Neural cell (in vitro differentiated cells): ENCODE results near the gene PTPRN2.

Experiments used
- EP300 ChIP-seq: fragments of 450-650 bp; conservative IDR thresholded peaks from 2 replicates; pipeline ENCODE4 v1.6.1; 2014; ENCODE audit warnings: antibody characterized with exemption, mild to moderate bottlenecking, moderate library complexity; ENCODE audit not compliant: poor library complexity, severe bottlenecking
- EZH2 ChIP-seq: fragments of 200-600, 300-800 bp; shearing (Covaris generic), sonication (generic); IDR thresholded peaks from 2 replicates; pipeline ENCODE4 v1.6.1; 2014; ENCODE audit warnings: antibody characterized with exemption, low read length, borderline replicate concordance, mild to moderate bottlenecking; ENCODE audit not compliant: insufficient read depth, poor library complexity, severe bottlenecking
- POLR2AphosphoS5 ChIP-seq: IDR thresholded peaks from 2 replicates; pipeline ENCODE4 v1.6.1; 2012
- RAD21 ChIP-seq: fragments of 450-650 bp; conservative IDR thresholded peaks from 2 replicates; pipeline ENCODE4 v1.6.1; 2014; ENCODE audit warnings: antibody characterized with exemption, mild to moderate bottlenecking, moderate library complexity
- TF ChIP-seq, protein P1 (sequence below): fragments of 450-650 bp; IDR thresholded peaks from 2 replicates; pipeline ENCODE4 v1.5.1; 2014; ENCODE audit warnings: antibody characterized with exemption, mild to moderate bottlenecking, moderate library complexity; ENCODE audit not compliant: poor library complexity, severe bottlenecking

DNA sequence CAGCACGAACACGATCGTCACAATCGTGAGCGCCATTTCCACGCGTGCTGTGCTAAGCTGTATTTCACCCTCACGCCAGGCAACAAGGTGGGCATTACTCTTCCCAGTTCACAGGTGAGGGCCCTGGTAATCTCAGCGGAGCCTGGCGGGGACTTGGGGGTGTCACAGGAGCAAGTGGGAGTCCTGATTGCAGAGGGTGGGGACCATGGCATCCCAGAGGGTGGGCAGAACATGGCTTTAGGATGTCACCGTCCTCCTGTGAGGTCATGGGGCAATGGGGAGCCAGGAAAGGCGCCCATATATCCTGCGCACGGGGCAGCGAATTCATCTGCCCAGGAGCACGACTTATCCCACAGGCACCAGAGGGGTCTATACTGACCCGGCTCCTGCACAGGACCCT is 761.1 kb downstream of the PTPRN2 start:
- TF ChIP-seq, protein P1, sequence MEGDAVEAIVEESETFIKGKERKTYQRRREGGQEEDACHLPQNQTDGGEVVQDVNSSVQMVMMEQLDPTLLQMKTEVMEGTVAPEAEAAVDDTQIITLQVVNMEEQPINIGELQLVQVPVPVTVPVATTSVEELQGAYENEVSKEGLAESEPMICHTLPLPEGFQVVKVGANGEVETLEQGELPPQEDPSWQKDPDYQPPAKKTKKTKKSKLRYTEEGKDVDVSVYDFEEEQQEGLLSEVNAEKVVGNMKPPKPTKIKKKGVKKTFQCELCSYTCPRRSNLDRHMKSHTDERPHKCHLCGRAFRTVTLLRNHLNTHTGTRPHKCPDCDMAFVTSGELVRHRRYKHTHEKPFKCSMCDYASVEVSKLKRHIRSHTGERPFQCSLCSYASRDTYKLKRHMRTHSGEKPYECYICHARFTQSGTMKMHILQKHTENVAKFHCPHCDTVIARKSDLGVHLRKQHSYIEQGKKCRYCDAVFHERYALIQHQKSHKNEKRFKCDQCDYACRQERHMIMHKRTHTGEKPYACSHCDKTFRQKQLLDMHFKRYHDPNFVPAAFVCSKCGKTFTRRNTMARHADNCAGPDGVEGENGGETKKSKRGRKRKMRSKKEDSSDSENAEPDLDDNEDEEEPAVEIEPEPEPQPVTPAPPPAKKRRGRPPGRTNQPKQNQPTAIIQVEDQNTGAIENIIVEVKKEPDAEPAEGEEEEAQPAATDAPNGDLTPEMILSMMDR: no peak
- TF ChIP-seq EZH2 (no peak), POLR2AphosphoS5 (no peak), EP300 (no peak), RAD21 (no peak)
